Activated CD8-positive, alpha-beta memory T cell treated with anti-CD3 and anti-CD28 coated beads, Interleukin-2, amount 50 U/mL, for 4 hours (primary cell): ENCODE results near the gene EDARADD.

Source experiments
- DNase-seq: peaks from one replicate; pipeline ENCODE4 v3.0.0-alpha.2; 2020

Gene EDARADD

GRCh38 chr1:236520445-236521005 is 126.4 kb downstream of the EDARADD start:
- DNase-seq: no peak

GRCh38 chr1:236522937-236523703 is 129.0 kb downstream of the EDARADD start:
- DNase-seq: no peak

GRCh38 chr1:236523704-236524141 is 129.6 kb downstream of the EDARADD start, which contains the start of gene LGALS8:
TSS of gene LGALS8 (plus strand) at chr1:236523982. CDS start at chr1:236526071, 2,089 bp downstream.
- DNase-seq: peak; percentile 88

GRCh38 chr1:236524142-236524894 is 130.2 kb downstream of the EDARADD start:
- DNase-seq: peak; percentile 41

- DNase-seq: no peak
These were observed 130.8 kb downstream of the EDARADD start for GRCh38 chr1:236524895-236525184.

- no peak for DNase-seq
These were observed 132.0 kb downstream of the EDARADD start for GRCh38 chr1:236526079-236526478.

- no peak for DNase-seq
These were observed 136.2 kb downstream of the EDARADD start for GRCh38 chr1:236530286-236530685.

GRCh38 chr1:236530959-236531358 is 136.9 kb downstream of the EDARADD start:
- no peak for DNase-seq

GRCh38 chr1:236532850-236533249 is 138.8 kb downstream of the EDARADD start:
- DNase-seq: no peak

- peak; percentile 23 for DNase-seq
These were observed 140.1 kb downstream of the EDARADD start for GRCh38 chr1:236534151-236534651.
